ENCODE results near the gene ZNF438. TPM values are rescaled to one million over a fixed set of nuclear protein-coding genes. Genes with fewer than 3 reads are reported as not detected.

The ZNF438 gene
- total and polyA plus RNA-seq, 2 donors, result 8.6 to 11.5 TPM

- H3K27ac ChIP-seq (ENCODE audit: low read depth), result no peak overlapping the region
- 90% methylated on average over 5 of the region's 5 CpGs for WGBS
- no peaks in the 10 kb centered on the region for H3K36me3 ChIP-seq (ENCODE audit: insufficient read depth)
- DNase-seq (ENCODE audit: extremely low spot score), result no peak
- H3K4me3 ChIP-seq (ENCODE audit: low read depth, low read length), result no peak overlapping the region
- no peaks in the 10 kb centered on the region for H3K4me1 ChIP-seq (ENCODE audit: insufficient read depth)
Measured at GRCh38 chr10:30855131-30855530, 176.5 kb downstream of the ZNF438 start.

- H3K27ac ChIP-seq (ENCODE audit: low read depth), result no peak overlapping the region
- no peak for DNase-seq (ENCODE audit: extremely low spot score)
- H3K36me3 ChIP-seq (ENCODE audit: insufficient read depth), result no peaks in the 10 kb centered on the region
- 78% methylated on average over 4 of the region's 4 CpGs for WGBS
- H3K4me1 ChIP-seq (ENCODE audit: insufficient read depth), result no peaks in the 10 kb centered on the region
- no peak overlapping the region for H3K4me3 ChIP-seq (ENCODE audit: low read depth, low read length)
Measured at GRCh38 chr10:30854656-30855055, 177.0 kb downstream of the ZNF438 start.

- WGBS, result 100% methylated on average over 1 of the region's 1 CpG
- Histone ChIP-seq H3K4me3 (ENCODE audit: low read depth, low read length) (no peak overlapping the region), H3K27ac (ENCODE audit: low read depth) (no peak overlapping the region), H3K36me3 (ENCODE audit: insufficient read depth) (no peaks in the 10 kb centered on the region), H3K4me1 (ENCODE audit: insufficient read depth) (no peaks in the 10 kb centered on the region)
- DNase-seq (ENCODE audit: extremely low spot score), result no peak
Measured at GRCh38 chr10:30853066-30853465, 178.6 kb downstream of the ZNF438 start.

GRCh38 chr10:30850776-30851175, 180.9 kb downstream of the ZNF438 start:
- DNase-seq (ENCODE audit: extremely low spot score), result no peak
- no peaks in the 10 kb centered on the region for H3K4me1 ChIP-seq (ENCODE audit: insufficient read depth)
- no peak overlapping the region for H3K27ac ChIP-seq (ENCODE audit: low read depth)
- H3K36me3 ChIP-seq (ENCODE audit: insufficient read depth), result no peaks in the 10 kb centered on the region
- 92% methylated on average over 2 of the region's 2 CpGs for WGBS
- no peak overlapping the region for H3K4me3 ChIP-seq (ENCODE audit: low read depth, low read length)

GRCh38 chr10:30849231-30850035, 182.2 kb downstream of the ZNF438 start:
- Histone ChIP-seq H3K27ac (ENCODE audit: low read depth) (no peak overlapping the region), H3K4me3 (ENCODE audit: low read depth, low read length) (no peak overlapping the region), H3K4me1 (ENCODE audit: insufficient read depth) (no peaks in the 10 kb centered on the region), H3K36me3 (ENCODE audit: insufficient read depth) (no peaks in the 10 kb centered on the region)
- 90% methylated on average over 3 of the region's 3 CpGs for WGBS
- DNase-seq (ENCODE audit: extremely low spot score), result no peak

GRCh38 chr10:30848396-30849032, 183.2 kb downstream of the ZNF438 start:
- DNase-seq (ENCODE audit: extremely low spot score), result no peak
- no peak overlapping the region for H3K4me3 ChIP-seq (ENCODE audit: low read depth, low read length)
- WGBS, result 92% methylated on average over 11 of the region's 11 CpGs
- no peaks in the 10 kb centered on the region for H3K4me1 ChIP-seq (ENCODE audit: insufficient read depth)
- H3K27ac ChIP-seq (ENCODE audit: low read depth), result no peak overlapping the region
- no peaks in the 10 kb centered on the region for H3K36me3 ChIP-seq (ENCODE audit: insufficient read depth)

GRCh38 chr10:30847642-30848041, 184.0 kb downstream of the ZNF438 start:
- WGBS, result 98% methylated on average over 10 of the region's 10 CpGs
- Histone ChIP-seq H3K27ac (ENCODE audit: low read depth) (no peak overlapping the region), H3K4me3 (ENCODE audit: low read depth, low read length) (no peak overlapping the region), H3K4me1 (ENCODE audit: insufficient read depth) (no peaks in the 10 kb centered on the region), H3K36me3 (ENCODE audit: insufficient read depth) (no peaks in the 10 kb centered on the region)
- no peak for DNase-seq (ENCODE audit: extremely low spot score)

- Histone ChIP-seq H3K4me1 (ENCODE audit: insufficient read depth) (no peaks in the 10 kb centered on the region), H3K36me3 (ENCODE audit: insufficient read depth) (no peaks in the 10 kb centered on the region), H3K27ac (ENCODE audit: low read depth) (no peak overlapping the region), H3K4me3 (ENCODE audit: low read depth, low read length) (no peak overlapping the region)
- WGBS, result 94% methylated on average over 6 of the region's 6 CpGs
- no peak for DNase-seq (ENCODE audit: extremely low spot score)
Measured at GRCh38 chr10:30847199-30847598, 184.5 kb downstream of the ZNF438 start.

GRCh38 chr10:30846710-30847109, 185.0 kb downstream of the ZNF438 start:
- Histone ChIP-seq H3K27ac (ENCODE audit: low read depth) (no peak overlapping the region), H3K4me3 (ENCODE audit: low read depth, low read length) (no peak overlapping the region), H3K4me1 (ENCODE audit: insufficient read depth) (no peaks in the 10 kb centered on the region), H3K36me3 (ENCODE audit: insufficient read depth) (no peaks in the 10 kb centered on the region)
- no peak for DNase-seq (ENCODE audit: extremely low spot score)
- 68% methylated on average over 4 of the region's 4 CpGs for WGBS

GRCh38 chr10:30842894-30843293, 188.8 kb downstream of the ZNF438 start:
- H3K4me3 ChIP-seq (ENCODE audit: low read depth, low read length), result no peak overlapping the region
- no peaks in the 10 kb centered on the region for H3K4me1 ChIP-seq (ENCODE audit: insufficient read depth)
- no peaks in the 10 kb centered on the region for H3K36me3 ChIP-seq (ENCODE audit: insufficient read depth)
- DNase-seq (ENCODE audit: extremely low spot score), result no peak
- WGBS, result 77% methylated on average over 5 of the region's 5 CpGs
- no peak overlapping the region for H3K27ac ChIP-seq (ENCODE audit: low read depth)

GRCh38 chr10:30842185-30842584, 189.5 kb downstream of the ZNF438 start:
- WGBS, result 97% methylated on average over 1 of the region's 1 CpG
- DNase-seq (ENCODE audit: extremely low spot score), result no peak
- Histone ChIP-seq H3K36me3 (ENCODE audit: insufficient read depth) (no peaks in the 10 kb centered on the region), H3K4me3 (ENCODE audit: low read depth, low read length) (no peak overlapping the region), H3K27ac (ENCODE audit: low read depth) (no peak overlapping the region), H3K4me1 (ENCODE audit: insufficient read depth) (no peaks in the 10 kb centered on the region)

- Histone ChIP-seq H3K27ac (ENCODE audit: low read depth) (no peak overlapping the region), H3K4me3 (ENCODE audit: low read depth, low read length) (no peak overlapping the region), H3K36me3 (ENCODE audit: insufficient read depth) (no peaks in the 10 kb centered on the region), H3K4me1 (ENCODE audit: insufficient read depth) (no peaks in the 10 kb centered on the region)
- DNase-seq (ENCODE audit: extremely low spot score), result peak; percentile 69
- 31% methylated on average over 6 of the region's 6 CpGs for WGBS
Measured at GRCh38 chr10:30840395-30841050, 191.1 kb downstream of the ZNF438 start.

GRCh38 chr10:30839652-30840051, 192.0 kb downstream of the ZNF438 start:
- DNase-seq (ENCODE audit: extremely low spot score), result no peak
- Histone ChIP-seq H3K4me3 (ENCODE audit: low read depth, low read length) (no peak overlapping the region), H3K4me1 (ENCODE audit: insufficient read depth) (no peaks in the 10 kb centered on the region), H3K36me3 (ENCODE audit: insufficient read depth) (no peaks in the 10 kb centered on the region), H3K27ac (ENCODE audit: low read depth) (no peak overlapping the region)
- WGBS, result 50% methylated on average over 2 of the region's 2 CpGs

GRCh38 chr10:30836406-30836805, 195.3 kb downstream of the ZNF438 start:
- 86% methylated on average over 2 of the region's 2 CpGs for WGBS
- Histone ChIP-seq H3K36me3 (ENCODE audit: insufficient read depth) (no peaks in the 10 kb centered on the region), H3K4me1 (ENCODE audit: insufficient read depth) (no peaks in the 10 kb centered on the region), H3K4me3 (ENCODE audit: low read depth, low read length) (no peak overlapping the region), H3K27ac (ENCODE audit: low read depth) (no peak overlapping the region)
- DNase-seq (ENCODE audit: extremely low spot score), result no peak
